HG03139 (cell line): ENCODE data around the gene ABHD14A.

Experiments used
- ATAC-seq: cut with Tn5 transposase; IDR thresholded peaks from one replicate; pipeline ENCODE4 v1.9.1; 2021; ENCODE audit not compliant: unreplicated experiment

The ABHD14A gene

DNA sequence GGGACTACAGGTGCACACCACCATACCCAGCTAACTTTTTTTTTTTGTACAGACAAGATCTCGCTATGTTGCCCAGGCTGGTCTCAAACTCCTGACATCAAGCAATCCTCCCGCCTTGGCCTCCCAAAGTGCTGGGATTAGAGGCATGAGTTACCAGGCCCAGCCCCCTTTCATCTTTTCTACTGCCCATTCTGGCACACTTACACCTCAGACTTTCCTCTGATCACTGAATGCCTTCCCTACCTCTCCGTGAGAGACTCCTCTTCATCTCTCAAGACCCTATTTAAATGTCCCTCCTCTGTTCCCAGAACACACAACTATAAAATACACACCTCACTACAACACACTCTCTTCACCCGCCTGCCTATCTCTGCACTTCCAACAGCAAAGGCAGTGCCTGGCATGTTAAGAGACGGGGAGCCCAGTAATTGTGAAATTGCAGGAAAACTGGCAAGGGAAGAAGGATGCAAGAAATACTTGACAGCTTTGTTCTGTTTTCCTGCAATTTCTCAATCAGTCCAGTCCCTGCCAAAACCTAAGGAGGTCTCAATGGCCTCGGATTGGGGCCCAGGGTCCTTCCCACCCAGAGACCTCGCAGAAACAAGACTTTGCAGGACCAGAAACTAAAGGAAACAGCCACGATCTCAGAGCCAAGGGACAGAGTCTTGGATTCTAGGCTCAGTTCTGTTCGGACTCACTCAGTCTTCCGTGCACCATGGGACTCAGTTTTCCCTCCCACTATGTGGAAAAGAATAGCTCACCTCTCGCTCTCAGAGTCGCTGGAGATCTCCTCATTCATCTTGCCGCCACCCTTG lies 34.0 kb upstream of the ABHD14A start:
- ATAC-seq: no peak

DNA sequence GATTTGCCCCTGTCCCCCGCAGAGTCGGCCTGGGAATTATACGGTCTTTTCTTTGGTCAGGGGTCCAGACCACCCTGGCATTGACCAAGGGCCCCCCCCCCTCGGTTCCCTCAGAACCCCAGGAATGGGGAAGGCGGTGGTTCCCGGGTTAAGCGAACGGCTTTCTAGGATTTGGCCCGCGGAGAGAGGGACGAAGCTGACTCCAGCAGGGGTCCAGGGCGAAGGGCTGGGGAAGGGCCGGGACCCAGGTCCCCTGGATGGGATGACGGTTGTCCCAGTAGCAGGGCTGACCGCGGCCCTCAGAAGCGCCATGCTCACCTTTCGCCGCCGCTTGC lies 33.4 kb upstream of the ABHD14A start:
- no peak for ATAC-seq

- ATAC-seq: peak; percentile 83
These were observed 32.9 kb upstream of the ABHD14A start, which contains the start of the genes PARP3 and RRP9 for GRCh38 chr3:51941798-51942602. PARP3 (plus strand) TSS chr3:51942363; CDS start chr3:51943356, 993 bp downstream. RRP9 (minus strand) TSS chr3:51941904; CDS start chr3:51941867, 37 bp downstream.

- no peak for ATAC-seq
These were observed 32.0 kb upstream of the ABHD14A start for GRCh38 chr3:51942603-51943450.

DNA sequence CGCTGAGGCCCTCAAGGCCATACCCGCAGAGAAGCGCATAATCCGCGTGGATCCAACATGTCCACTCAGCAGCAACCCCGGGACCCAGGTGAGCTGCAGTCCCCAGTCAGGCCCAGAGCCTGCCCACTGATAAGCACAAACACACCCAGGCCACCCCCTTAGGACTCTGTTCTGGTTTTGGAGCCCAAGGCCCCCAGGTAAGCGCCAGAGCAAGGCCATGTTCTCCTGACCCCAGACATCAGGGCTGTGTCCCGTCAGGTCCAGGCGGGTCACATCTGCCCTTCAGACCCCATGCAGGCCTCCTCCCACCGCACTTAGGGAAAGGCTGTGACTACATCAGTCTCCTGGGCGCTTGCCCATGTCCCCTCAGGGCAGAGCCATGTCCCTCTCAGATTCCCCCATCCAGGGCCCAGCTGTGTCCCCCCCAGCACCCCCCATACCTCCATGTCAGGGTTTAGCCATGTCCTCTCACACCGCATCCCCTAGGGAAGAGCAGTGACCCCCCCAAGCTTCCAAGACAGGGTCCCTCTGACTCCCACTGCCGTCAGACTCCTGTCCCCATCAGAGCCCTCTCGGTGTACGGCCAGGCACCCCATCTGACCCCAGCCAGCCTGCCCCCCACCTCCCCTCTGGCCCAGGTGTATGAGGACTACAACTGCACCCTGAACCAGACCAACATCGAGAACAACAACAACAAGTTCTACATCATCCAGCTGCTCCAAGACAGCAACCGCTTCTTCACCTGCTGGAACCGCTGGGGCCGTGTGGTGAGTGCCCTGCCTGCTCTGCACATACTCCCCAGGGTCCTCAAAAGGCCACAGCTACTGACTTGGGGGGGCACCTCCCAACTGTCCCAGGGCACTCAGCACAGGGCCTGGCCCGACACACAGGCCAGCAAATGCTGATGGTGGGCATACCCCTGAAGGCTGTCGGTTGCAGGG lies 31.1 kb upstream of the ABHD14A start:
- no peak for ATAC-seq

GRCh38 chr3:51944451-51945021 lies 30.3 kb upstream of the ABHD14A start:
- no peak for ATAC-seq

DNA sequence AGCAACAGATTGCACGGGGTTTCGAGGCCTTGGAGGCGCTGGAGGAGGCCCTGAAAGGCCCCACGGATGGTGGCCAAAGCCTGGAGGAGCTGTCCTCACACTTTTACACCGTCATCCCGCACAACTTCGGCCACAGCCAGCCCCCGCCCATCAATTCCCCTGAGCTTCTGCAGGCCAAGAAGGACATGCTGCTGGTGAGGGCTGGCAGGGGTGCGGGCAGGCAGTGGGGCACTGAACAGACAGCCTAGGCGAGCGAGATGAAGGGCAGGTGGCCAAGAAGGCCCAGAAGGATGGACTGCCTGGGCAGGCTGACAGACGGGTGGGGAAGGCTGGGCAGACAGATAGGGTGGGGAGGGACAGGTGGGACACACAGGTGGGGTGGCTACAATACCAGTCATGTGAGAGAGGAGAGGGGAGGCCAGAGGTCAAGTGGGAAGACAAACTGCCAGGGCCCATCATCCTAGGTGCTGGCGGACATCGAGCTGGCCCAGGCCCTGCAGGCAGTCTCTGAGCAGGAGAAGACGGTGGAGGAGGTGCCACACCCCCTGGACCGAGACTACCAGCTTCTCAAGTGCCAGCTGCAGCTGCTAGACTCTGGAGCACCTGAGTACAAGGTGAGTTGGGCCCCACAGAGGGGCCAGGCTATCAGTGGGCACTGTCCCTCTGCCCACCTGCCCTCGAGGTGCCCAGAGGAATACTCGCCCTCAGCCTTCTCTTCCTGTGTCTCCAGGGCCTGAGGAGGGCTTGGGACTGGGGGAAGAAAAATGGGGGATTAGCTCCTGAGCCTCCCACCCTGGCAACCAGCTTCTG lies 29.6 kb upstream of the ABHD14A start:
- ATAC-seq: no peak

DNA sequence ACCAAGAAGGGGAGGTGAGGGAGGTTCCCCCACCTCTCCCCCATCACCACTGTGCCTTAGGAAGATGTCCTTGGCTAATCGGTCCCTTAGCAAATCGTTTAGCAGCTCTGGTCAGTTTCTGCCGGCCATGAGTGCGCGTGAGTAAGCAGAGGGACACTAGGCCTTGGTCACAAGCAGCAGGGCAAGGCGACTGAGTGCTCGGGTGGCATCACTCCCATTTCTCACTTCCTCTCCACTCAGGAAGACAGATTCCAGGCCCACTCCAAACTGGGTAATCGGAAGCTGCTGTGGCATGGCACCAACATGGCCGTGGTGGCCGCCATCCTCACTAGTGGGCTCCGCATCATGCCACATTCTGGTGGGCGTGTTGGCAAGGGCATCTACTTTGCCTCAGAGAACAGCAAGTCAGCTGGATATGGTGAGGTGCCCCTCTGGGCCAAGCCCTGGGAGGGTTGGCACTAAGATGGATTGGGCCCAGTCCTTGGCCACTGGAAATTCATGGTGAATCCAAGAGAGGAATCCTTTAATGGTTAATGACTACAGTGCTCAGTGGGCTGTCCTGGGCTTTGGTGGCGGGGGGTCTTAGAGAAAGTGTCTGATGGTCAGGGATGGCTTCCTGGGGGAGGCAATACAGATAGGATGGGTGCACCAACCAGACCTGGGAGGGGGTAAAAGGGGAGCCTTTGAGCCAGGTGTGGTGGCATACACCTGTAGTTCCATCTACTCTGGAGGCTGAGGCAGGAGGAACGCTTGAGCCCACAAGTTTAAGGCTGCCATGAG lies 28.7 kb upstream of the ABHD14A start:
- no peak for ATAC-seq

DNA sequence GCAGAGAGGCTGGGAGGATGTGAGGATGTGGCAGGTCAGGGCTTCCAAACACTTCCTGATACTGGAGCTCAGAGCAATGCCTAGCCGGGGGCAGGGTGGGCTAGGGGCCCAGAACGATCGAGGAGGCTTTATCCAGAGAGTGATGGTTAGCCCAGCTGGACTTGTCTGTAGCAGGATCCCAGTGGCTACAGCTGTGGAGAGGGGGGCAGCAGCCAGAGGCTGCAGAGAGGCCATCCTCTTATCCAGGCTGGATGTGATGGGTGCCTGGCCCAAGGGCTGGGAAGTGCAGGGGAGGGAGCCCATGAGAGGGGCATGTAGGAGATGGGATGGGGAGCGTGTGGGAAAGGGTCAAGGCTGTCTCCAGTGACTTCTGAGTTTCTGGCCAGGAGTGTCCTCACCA lies 28.1 kb upstream of the ABHD14A start:
- no peak for ATAC-seq

GRCh38 chr3:51947215-51947900 lies 27.5 kb upstream of the ABHD14A start:
- no peak for ATAC-seq

GRCh38 chr3:51948016-51948580 lies 26.8 kb upstream of the ABHD14A start:
- no peak for ATAC-seq

DNA sequence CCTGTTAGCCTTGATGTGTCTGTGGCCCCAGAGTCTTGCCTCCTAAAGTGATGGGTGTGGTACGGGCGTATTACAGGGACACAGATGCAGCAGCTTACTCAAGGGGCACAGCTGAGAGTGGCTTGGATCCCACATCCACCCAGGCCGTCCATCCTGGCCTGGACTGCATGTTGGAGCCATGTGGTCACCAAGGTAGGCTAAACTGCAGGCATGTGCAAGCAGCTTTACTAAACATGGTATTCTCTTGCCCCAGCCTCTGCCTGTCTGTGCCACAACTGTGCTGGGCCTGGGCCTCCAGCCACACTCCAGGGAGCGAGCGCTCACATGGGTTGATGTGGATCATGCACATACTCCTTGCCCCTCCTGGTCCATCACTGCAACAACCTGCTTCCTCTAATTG lies 25.7 kb upstream of the ABHD14A start:
- no peak for ATAC-seq

DNA sequence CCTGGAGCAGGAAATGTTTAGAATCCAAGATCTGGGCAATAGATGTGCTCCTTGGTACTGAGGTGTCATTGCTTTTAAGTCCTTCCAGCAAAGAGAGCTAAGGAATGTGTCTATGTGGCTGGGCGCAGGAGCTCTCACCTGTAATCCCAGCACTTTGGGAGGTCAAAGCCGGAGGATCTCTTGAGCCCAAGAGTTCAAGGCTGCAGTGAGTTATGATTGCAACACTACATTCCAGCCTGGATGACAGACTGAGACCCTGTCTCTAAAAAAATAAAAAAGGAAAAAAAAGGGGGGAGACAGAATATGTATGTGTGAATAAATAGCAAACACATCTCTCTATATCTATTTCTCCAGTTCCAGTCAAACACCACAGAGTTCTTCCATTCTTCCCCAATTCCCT lies 24.0 kb upstream of the ABHD14A start:
- ATAC-seq: no peak

- ATAC-seq: no peak
These were observed 21.4 kb upstream of the ABHD14A start for GRCh38 chr3:51953445-51953844.

DNA sequence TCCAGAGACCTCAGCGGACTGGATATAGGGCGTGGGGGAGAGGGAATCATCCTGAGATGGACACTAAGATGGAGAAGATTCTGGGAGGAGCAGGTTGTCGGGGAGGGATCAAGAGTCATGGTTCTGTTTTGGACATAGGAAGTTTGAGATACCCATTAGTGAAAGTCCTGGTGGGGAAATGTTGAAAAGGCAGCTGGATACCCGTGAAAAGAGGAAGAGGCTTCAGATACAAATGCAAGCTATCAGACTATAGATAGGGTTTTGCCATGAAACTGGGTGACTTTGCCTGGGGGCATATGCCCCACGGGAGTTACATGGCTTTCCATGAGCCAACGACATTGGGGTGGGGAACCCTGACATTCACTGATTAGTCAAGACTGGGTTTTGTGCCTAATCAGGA lies 20.8 kb upstream of the ABHD14A start:
- no peak for ATAC-seq

DNA sequence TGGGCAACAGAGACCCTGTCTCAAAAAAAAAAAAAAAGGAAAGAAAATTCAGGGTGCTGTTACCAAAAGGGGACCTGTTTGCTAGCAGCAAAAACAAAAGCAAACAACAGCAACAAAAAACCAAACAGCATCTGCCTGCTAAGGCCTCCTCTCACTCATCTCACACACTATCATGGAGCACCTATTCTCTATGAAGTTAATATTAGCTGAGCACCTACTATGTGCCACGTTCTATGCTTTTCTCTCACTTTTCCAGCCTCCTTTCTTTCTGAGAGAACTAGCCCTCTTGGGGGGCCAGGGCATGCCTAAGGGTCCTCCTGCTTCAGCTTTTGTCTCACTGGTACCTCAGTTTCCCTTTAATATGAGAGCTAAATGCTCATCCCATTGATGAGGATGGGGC lies 20.2 kb upstream of the ABHD14A start:
- ATAC-seq: no peak

GRCh38 chr3:51955175-51955892 lies 19.5 kb upstream of the ABHD14A start, which contains the start of gene GPR62:
GPR62 (plus strand) TSS chr3:51955381; CDS start chr3:51955653, 272 bp downstream.
- ATAC-seq: no peak
